Liver (tissue), 9 donors: ENCODE measurements around the gene THSD4. TPM values are rescaled to one million over a fixed set of nuclear protein-coding genes. Genes with fewer than 3 reads are reported as not detected.

Experiments used
- DNase-seq: peaks from one replicate; pipeline ENCODE4 v3.0.0-alpha.2; 2017; ENCODE audit warnings: low spot score
- H3K27ac ChIP-seq, 2 donors: one replicate each; pipeline ENCODE4 v1.7.0; 2013; ENCODE audit warnings: inconsistent platforms in 2 of 2, low read length in 2 of 2, control low read depth in 1 of 2, low read depth in 1 of 2, mild to moderate bottlenecking in 1 of 2
- H3K27me3 ChIP-seq, 4 donors: one replicate each; pipeline versions ENCODE4 v1.6.1 to v1.7.0; 2013; ENCODE audit warnings: low read length in 3 of 4, inconsistent platforms in 1 of 4, mild to moderate bottlenecking in 1 of 4, moderate library complexity in 1 of 4; ENCODE audit not compliant: control insufficient read depth in 4 of 4, insufficient read depth in 4 of 4
- H3K36me3 ChIP-seq, 4 donors: one replicate each; pipeline versions ENCODE4 v1.6.1 to v1.7.0; 2013; ENCODE audit warnings: low read length in 3 of 4, mild to moderate bottlenecking in 3 of 4, low read depth in 1 of 4, moderate library complexity in 1 of 4; ENCODE audit not compliant: control insufficient read depth in 4 of 4, insufficient read depth in 3 of 4
- H3K4me1 ChIP-seq, 4 donors: one replicate each; pipeline versions ENCODE4 v1.6.1 to v1.7.0; 2013; ENCODE audit warnings: low read length in 3 of 4, mild to moderate bottlenecking in 3 of 4, moderate library complexity in 1 of 4; ENCODE audit not compliant: control insufficient read depth in 4 of 4, insufficient read depth in 4 of 4
- H3K4me3 ChIP-seq, 3 donors: one replicate each; pipeline versions ENCODE4 v1.6.1 to v1.7.0; 2013; ENCODE audit warnings: low read length in 3 of 3, control low read depth in 1 of 3, low read depth in 1 of 3, mild to moderate bottlenecking in 1 of 3
- H3K9ac ChIP-seq, 2 donors: one replicate each; pipeline ENCODE4 v1.7.0; 2013; ENCODE audit warnings: low read length in 2 of 2, mild to moderate bottlenecking in 2 of 2, moderate library complexity in 2 of 2, control low read depth in 1 of 2, low read depth in 1 of 2
- H3K9me3 ChIP-seq, 4 donors: one replicate each; pipeline versions ENCODE4 v1.6.1 to v1.7.0; 2013; ENCODE audit warnings: low read length in 3 of 4; ENCODE audit not compliant: control insufficient read depth in 4 of 4
- ATF3 ChIP-seq: IDR thresholded peaks from 2 replicates; pipeline ENCODE4 v1.6.1; 2016; ENCODE audit warnings: antibody characterized with exemption
- EGR1 ChIP-seq, 2 donors: IDR thresholded peaks; 2 replicates each; pipeline ENCODE4 v1.6.1; 2016 to 2018; ENCODE audit warnings: antibody characterized with exemption in 2 of 2, low read depth in 2 of 2
- FOXA1 ChIP-seq: IDR thresholded peaks from 2 replicates; pipeline ENCODE4 v1.6.1; 2016; ENCODE audit warnings: antibody characterized with exemption
- FOXA2 ChIP-seq: IDR thresholded peaks from 2 replicates; pipeline ENCODE4 v1.6.1; 2016; ENCODE audit warnings: antibody characterized with exemption
- GABPA ChIP-seq, 2 donors: IDR thresholded peaks in 1 of 2; conservative IDR thresholded peaks in 1 of 2; 2 replicates each; pipeline ENCODE4 v1.6.1; 2016; ENCODE audit warnings: antibody characterized with exemption in 2 of 2, mild to moderate bottlenecking in 1 of 2, moderate library complexity in 1 of 2
- HNF4A ChIP-seq, 2 donors: conservative IDR thresholded peaks; 2 replicates each; pipeline ENCODE4 v1.6.1; 2016; ENCODE audit warnings: antibody characterized with exemption in 2 of 2, mild to moderate bottlenecking in 2 of 2
- HNF4G ChIP-seq: IDR thresholded peaks from 2 replicates; pipeline ENCODE4 v1.6.1; 2016; ENCODE audit warnings: antibody characterized with exemption
- JUND ChIP-seq, 2 donors: IDR thresholded peaks; 2 replicates each; pipeline ENCODE4 v1.6.1; 2016; ENCODE audit warnings: antibody characterized with exemption in 2 of 2
- NR2F2 ChIP-seq: IDR thresholded peaks from 2 replicates; pipeline ENCODE4 v1.6.1; 2016; ENCODE audit warnings: antibody characterized with exemption
- RAD21 ChIP-seq, 2 donors: IDR thresholded peaks; 2 replicates each; pipeline ENCODE4 v1.6.1; 2016; ENCODE audit warnings: antibody characterized with exemption in 2 of 2, mild to moderate bottlenecking in 2 of 2
- REST ChIP-seq: IDR thresholded peaks from 2 replicates; pipeline ENCODE4 v1.6.1; 2016; ENCODE audit warnings: antibody characterized with exemption, mild to moderate bottlenecking
- RXRA ChIP-seq, 2 donors: IDR thresholded peaks; 2 replicates each; pipeline ENCODE4 v1.6.1; 2017 to 2018; ENCODE audit warnings: antibody characterized with exemption in 2 of 2, mild to moderate bottlenecking in 1 of 2
- SP1 ChIP-seq: IDR thresholded peaks from 2 replicates; pipeline ENCODE4 v1.6.1; 2018; ENCODE audit warnings: antibody characterized with exemption, mild to moderate bottlenecking
- YY1 ChIP-seq: IDR thresholded peaks from 2 replicates; pipeline ENCODE4 v1.6.1; 2016; ENCODE audit warnings: antibody characterized with exemption, mild to moderate bottlenecking
- WGBS: extraction: QIAGEN DNeasy Blood & Tissue Kit; methylation state at CpG from one replicate; pipeline ENCODE4 v1.1.7; 2013; 5-methylcytosine and 5-hydroxymethylcytosine counted together
- polyA plus RNA-seq, 2 donors: library from polyadenylated mRNA; stranded (reverse) in 1 of 2; unstranded in 1 of 2; fragments of 200-250 nt in 1 of 2; fragments of >200 nt in 1 of 2; fragmentation: Nextera tagmentation in 1 of 2; extraction: Ambion mirVana in 1 of 2; gene quantifications; one replicate each; pipeline versions ENCODE4 v1.2.1 to v1.2.3, GENCODE V29; 2013 to 2015
- total RNA-seq, 2 donors: library from RNA; depleted of rRNA; stranded (reverse); fragments of >200 nt; gene quantifications; one replicate each; pipeline ENCODE4 v1.2.3, GENCODE V29; 2014
- TF ChIP-seq, protein P1 (sequence below): fragments of 150-350 bp; IDR thresholded peaks from 2 replicates; pipeline ENCODE4 v1.5.1; 2017; ENCODE audit warnings: improper control_type of control experiment, low read depth, low read length; ENCODE audit not compliant: missing input control
- TF ChIP-seq, protein P2 (sequence below): IDR thresholded peaks from 2 replicates; pipeline ENCODE4 v1.6.1; 2016; ENCODE audit warnings: antibody characterized with exemption
- TF ChIP-seq, protein P3 (sequence below): IDR thresholded peaks from 2 replicates; pipeline ENCODE4 v1.6.1; 2016; ENCODE audit warnings: antibody characterized with exemption
- donor health status: healthy.
- donor health status: healthy.
- donor health status: healthy.
- donor health status: healthy.
- donor health status: healthy.

The THSD4 gene
- total and polyA plus RNA-seq, 4 donors, result 0.23 to 11.5 (median 1.9) TPM

- H3K36me3 ChIP-seq, result no peaks in the 10 kb centered on the region
- H3K27ac ChIP-seq, result no peak overlapping the region
- H3K4me3 ChIP-seq, result no peak overlapping the region
- DNase-seq, result no peak
- no peaks in the 10 kb centered on the region for H3K9me3 ChIP-seq
- H3K27me3 ChIP-seq, result no peaks in the 10 kb centered on the region
- WGBS, result 79% methylated on average over 3 of the region's 3 CpGs
- TF ChIP-seq RXRA (IDR thresholded peaks at IDR 0.05) (no peak), ATF3 (no peak), SP1 (no peak), GABPA (IDR thresholded peaks at IDR 0.05 in 1 of 2, conservative IDR thresholded peaks at IDR 0.05 in 1 of 2) (no peak), RAD21 (IDR thresholded peaks at IDR 0.05) (no peak), FOXA2 (no peak), EGR1 (IDR thresholded peaks at IDR 0.05; ENCODE audit: low read depth in 2 of 2) (no peak), HNF4A (conservative IDR thresholded peaks at IDR 0.05) (no peak), YY1 (no peak), REST (no peak), NR2F2 (no peak), FOXA1 (no peak), JUND (IDR thresholded peaks at IDR 0.05) (no peak)
- TF ChIP-seq, protein P1, sequence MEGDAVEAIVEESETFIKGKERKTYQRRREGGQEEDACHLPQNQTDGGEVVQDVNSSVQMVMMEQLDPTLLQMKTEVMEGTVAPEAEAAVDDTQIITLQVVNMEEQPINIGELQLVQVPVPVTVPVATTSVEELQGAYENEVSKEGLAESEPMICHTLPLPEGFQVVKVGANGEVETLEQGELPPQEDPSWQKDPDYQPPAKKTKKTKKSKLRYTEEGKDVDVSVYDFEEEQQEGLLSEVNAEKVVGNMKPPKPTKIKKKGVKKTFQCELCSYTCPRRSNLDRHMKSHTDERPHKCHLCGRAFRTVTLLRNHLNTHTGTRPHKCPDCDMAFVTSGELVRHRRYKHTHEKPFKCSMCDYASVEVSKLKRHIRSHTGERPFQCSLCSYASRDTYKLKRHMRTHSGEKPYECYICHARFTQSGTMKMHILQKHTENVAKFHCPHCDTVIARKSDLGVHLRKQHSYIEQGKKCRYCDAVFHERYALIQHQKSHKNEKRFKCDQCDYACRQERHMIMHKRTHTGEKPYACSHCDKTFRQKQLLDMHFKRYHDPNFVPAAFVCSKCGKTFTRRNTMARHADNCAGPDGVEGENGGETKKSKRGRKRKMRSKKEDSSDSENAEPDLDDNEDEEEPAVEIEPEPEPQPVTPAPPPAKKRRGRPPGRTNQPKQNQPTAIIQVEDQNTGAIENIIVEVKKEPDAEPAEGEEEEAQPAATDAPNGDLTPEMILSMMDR, result no peak
- TF ChIP-seq, protein P2, sequence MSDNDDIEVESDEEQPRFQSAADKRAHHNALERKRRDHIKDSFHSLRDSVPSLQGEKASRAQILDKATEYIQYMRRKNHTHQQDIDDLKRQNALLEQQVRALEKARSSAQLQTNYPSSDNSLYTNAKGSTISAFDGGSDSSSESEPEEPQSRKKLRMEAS, result no peak
- H3K4me1 ChIP-seq, result peaks cover 0 to 7% (median 2%) of the 10 kb centered on the region in 4 donors
- H3K9ac ChIP-seq, result no peak overlapping the region
These were observed 534.6 kb downstream of the THSD4 start for GRCh38 chr15:71649894-71650293.

- 84% methylated on average over 9 of the region's 9 CpGs for WGBS
- no peak overlapping the region for H3K27ac ChIP-seq
- no peak for TF ChIP-seq HNF4G
- TF ChIP-seq RXRA (IDR thresholded peaks at IDR 0.05), result no peak
- TF ChIP-seq YY1, result no peak
- TF ChIP-seq RAD21 (IDR thresholded peaks at IDR 0.05), result no peak
- TF ChIP-seq EGR1 (IDR thresholded peaks at IDR 0.05; ENCODE audit: low read depth in 2 of 2), result no peak
- TF ChIP-seq, protein P3, sequence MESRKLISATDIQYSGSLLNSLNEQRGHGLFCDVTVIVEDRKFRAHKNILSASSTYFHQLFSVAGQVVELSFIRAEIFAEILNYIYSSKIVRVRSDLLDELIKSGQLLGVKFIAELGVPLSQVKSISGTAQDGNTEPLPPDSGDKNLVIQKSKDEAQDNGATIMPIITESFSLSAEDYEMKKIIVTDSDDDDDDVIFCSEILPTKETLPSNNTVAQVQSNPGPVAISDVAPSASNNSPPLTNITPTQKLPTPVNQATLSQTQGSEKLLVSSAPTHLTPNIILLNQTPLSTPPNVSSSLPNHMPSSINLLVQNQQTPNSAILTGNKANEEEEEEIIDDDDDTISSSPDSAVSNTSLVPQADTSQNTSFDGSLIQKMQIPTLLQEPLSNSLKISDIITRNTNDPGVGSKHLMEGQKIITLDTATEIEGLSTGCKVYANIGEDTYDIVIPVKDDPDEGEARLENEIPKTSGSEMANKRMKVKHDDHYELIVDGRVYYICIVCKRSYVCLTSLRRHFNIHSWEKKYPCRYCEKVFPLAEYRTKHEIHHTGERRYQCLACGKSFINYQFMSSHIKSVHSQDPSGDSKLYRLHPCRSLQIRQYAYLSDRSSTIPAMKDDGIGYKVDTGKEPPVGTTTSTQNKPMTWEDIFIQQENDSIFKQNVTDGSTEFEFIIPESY, result no peak
- no peak for TF ChIP-seq NR2F2
- TF ChIP-seq SP1, result no peak
- no peak for TF ChIP-seq FOXA1
- no peak for TF ChIP-seq GABPA (IDR thresholded peaks at IDR 0.05 in 1 of 2, conservative IDR thresholded peaks at IDR 0.05 in 1 of 2)
- TF ChIP-seq HNF4A (conservative IDR thresholded peaks at IDR 0.05), result no peak
- TF ChIP-seq, protein P2, result no peak
- TF ChIP-seq, protein P1, result no peak
- no peak for TF ChIP-seq JUND (IDR thresholded peaks at IDR 0.05)
- no peak for TF ChIP-seq REST
These were observed 535.3 kb downstream of the THSD4 start for GRCh38 chr15:71650603-71651002.

More at GRCh38 chr15:71650603-71651002, 535.3 kb downstream of the THSD4 start:
- H3K9me3 ChIP-seq, result no peaks in the 10 kb centered on the region
- no peaks in the 10 kb centered on the region for H3K36me3 ChIP-seq
- no peak overlapping the region for H3K4me3 ChIP-seq
- H3K9ac ChIP-seq, result no peak overlapping the region
- H3K4me1 ChIP-seq, result peaks cover under 1 to 14% (median 6%) of the 10 kb centered on the region in 4 donors
- no peak for DNase-seq
- no peaks in the 10 kb centered on the region for H3K27me3 ChIP-seq
